Glutamatergic neuron (in vitro differentiated cells): ENCODE measurements around the gene TRRAP. TPM values are rescaled to one million over a fixed set of nuclear protein-coding genes. Genes with fewer than 3 reads are reported as not detected.

Source experiments
- DNase-seq: peaks from one replicate; pipeline ENCODE4 v3.0.0; 2022
- H3K27ac Mint-ChIP-seq: one replicate; pipeline ENCODE4 v1.8.0; 2020; ENCODE audit warnings: mild to moderate bottlenecking, mixed read lengths, inconsistent platforms; ENCODE audit not compliant: unreplicated experiment
- H3K27me3 Mint-ChIP-seq: one replicate; pipeline ENCODE4 v1.8.0; 2020; ENCODE audit warnings: mild to moderate bottlenecking, moderate library complexity, mixed read lengths, inconsistent platforms; ENCODE audit not compliant: unreplicated experiment
- H3K36me3 Mint-ChIP-seq: one replicate; pipeline ENCODE4 v1.8.0; 2020; ENCODE audit warnings: mild to moderate bottlenecking, mixed read lengths, inconsistent platforms; ENCODE audit not compliant: unreplicated experiment
- H3K4me1 Mint-ChIP-seq: one replicate; pipeline ENCODE4 v1.8.0; 2020; ENCODE audit warnings: mild to moderate bottlenecking, low read depth, mixed read lengths, inconsistent platforms; ENCODE audit not compliant: unreplicated experiment
- H3K4me3 Mint-ChIP-seq: one replicate; pipeline ENCODE4 v1.8.0; 2020; ENCODE audit warnings: mild to moderate bottlenecking, mixed read lengths, inconsistent platforms; ENCODE audit not compliant: unreplicated experiment
- H3K9me3 Mint-ChIP-seq: one replicate; pipeline ENCODE4 v1.8.0; 2020; ENCODE audit warnings: mild to moderate bottlenecking, moderate library complexity, mixed read lengths, inconsistent platforms; ENCODE audit not compliant: unreplicated experiment
- CTCF ChIP-seq: fragments of 200-600 bp; sonication (generic); IDR thresholded peaks from one replicate; pipeline ENCODE4 v1.5.0; 2021; ENCODE audit not compliant: partially characterized antibody, unreplicated experiment
- total RNA-seq: library from RNA; stranded (reverse); fragmentation: NEBNext Ultra II Directional; extraction: Animal tissue kit (Norgen Biotek cat#: 25700); gene quantifications from one replicate; pipeline ENCODE4 v1.2.1, GENCODE V29; 2021; ENCODE audit not compliant: unreplicated experiment

TRRAP gene
- total RNA-seq, 1 donor from 2014 or later = 68.7 TPM

- H3K36me3 Mint-ChIP-seq = peaks cover 4% of the 10 kb centered on the region
- no peak overlapping the region for H3K4me3 Mint-ChIP-seq
- no peak for DNase-seq
- H3K27me3 Mint-ChIP-seq = no peaks in the 10 kb centered on the region
- H3K27ac Mint-ChIP-seq = no peak overlapping the region
- TF ChIP-seq CTCF = no peak
- H3K4me1 Mint-ChIP-seq = peaks cover 17% of the 10 kb centered on the region
- H3K9me3 Mint-ChIP-seq = peaks cover 1% of the 10 kb centered on the region
Measured at GRCh38 chr7:98908585-98908984, 30.3 kb downstream of the TRRAP start.

- Mint-ChIP-seq H3K4me3 (no peak overlapping the region), H3K27me3 (no peaks in the 10 kb centered on the region), H3K27ac (no peak overlapping the region), H3K4me1 (peaks cover 16% of the 10 kb centered on the region), H3K9me3 (no peaks in the 10 kb centered on the region), H3K36me3 (peaks cover 4% of the 10 kb centered on the region)
- TF ChIP-seq CTCF = no peak
- DNase-seq = no peak
Measured at GRCh38 chr7:98909487-98909886, 31.2 kb downstream of the TRRAP start.

- Mint-ChIP-seq H3K27me3 (no peaks in the 10 kb centered on the region), H3K36me3 (no peaks in the 10 kb centered on the region), H3K27ac (no peak overlapping the region), H3K4me3 (no peak overlapping the region), H3K9me3 (no peaks in the 10 kb centered on the region), H3K4me1 (peaks cover 7% of the 10 kb centered on the region)
- TF ChIP-seq CTCF = no peak
- no peak for DNase-seq
Measured at GRCh38 chr7:98910427-98910826, 32.1 kb downstream of the TRRAP start.

- H3K4me1 Mint-ChIP-seq = no peaks in the 10 kb centered on the region
- H3K27ac Mint-ChIP-seq = no peak overlapping the region
Measured at GRCh38 chr7:98911916-98912315, 33.6 kb downstream of the TRRAP start.

DNA sequence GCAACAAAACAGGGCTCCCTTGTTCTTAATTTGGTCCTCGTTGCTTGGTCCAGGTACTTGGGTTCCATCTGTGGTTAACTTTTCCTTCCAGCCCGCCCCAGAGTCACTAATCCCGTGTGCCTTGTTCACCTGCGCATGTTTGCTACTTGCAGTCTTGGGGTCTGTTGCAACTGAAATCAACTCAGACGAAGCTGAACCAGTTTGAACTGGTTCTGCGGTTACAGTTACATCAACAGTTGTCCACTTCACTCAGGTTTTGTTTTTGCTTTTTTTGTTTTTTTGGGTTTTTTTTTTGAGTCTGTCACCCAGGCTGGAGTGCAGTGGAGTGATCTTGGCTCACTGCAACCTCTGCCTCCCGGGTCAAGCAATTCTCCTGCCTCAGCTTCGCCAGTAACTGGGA, 34.7 kb downstream of the TRRAP start:
- Mint-ChIP-seq H3K4me3 (no peak overlapping the region), H3K27ac (no peak overlapping the region), H3K9me3 (no peaks in the 10 kb centered on the region), H3K27me3 (no peaks in the 10 kb centered on the region), H3K36me3 (no peaks in the 10 kb centered on the region), H3K4me1 (no peaks in the 10 kb centered on the region)
- TF ChIP-seq CTCF = no peak
- no peak for DNase-seq

More at GRCh38 chr7:98911916-98912315, 33.6 kb downstream of the TRRAP start:
- H3K27me3 Mint-ChIP-seq = no peaks in the 10 kb centered on the region
- DNase-seq = no peak
- H3K36me3 Mint-ChIP-seq = no peaks in the 10 kb centered on the region
- H3K9me3 Mint-ChIP-seq = no peaks in the 10 kb centered on the region
- no peak for TF ChIP-seq CTCF
- no peak overlapping the region for H3K4me3 Mint-ChIP-seq
